Endodermal cell (in vitro differentiated cells): Measurements from ENCODE around the gene ALDH4A1. TPM values are rescaled to one million over a fixed set of nuclear protein-coding genes. Genes with fewer than 3 reads are reported as not detected.

Experiments
- DNase-seq: peaks from one replicate; pipeline ENCODE4 v3.0.0-alpha.2; 2017
- H3K27ac ChIP-seq: 2 replicates; pipeline ENCODE4 v1.5.1; 2013; ENCODE audit warnings: mild to moderate bottlenecking, low read depth, low read length, moderate library complexity
- H3K27me3 ChIP-seq: 2 replicates; pipeline ENCODE4 v1.6.1; 2013; ENCODE audit warnings: mild to moderate bottlenecking, low read length, moderate library complexity; ENCODE audit not compliant: insufficient read depth, control insufficient read depth, poor library complexity, severe bottlenecking
- H3K36me3 ChIP-seq: 2 replicates; pipeline ENCODE4 v1.7.0; 2013; ENCODE audit warnings: mild to moderate bottlenecking, low read length, moderate library complexity; ENCODE audit not compliant: control insufficient read depth, insufficient read depth
- H3K4me1 ChIP-seq: one replicate; pipeline ENCODE4 v1.7.0; 2013; ENCODE audit warnings: low read length; ENCODE audit not compliant: control insufficient read depth, insufficient read depth
- H3K4me3 ChIP-seq: 2 replicates; pipeline ENCODE4 v1.5.1; 2013; ENCODE audit warnings: mild to moderate bottlenecking, low read length, moderate library complexity
- H3K9ac ChIP-seq: 2 replicates; pipeline ENCODE4 v1.6.1; 2013; ENCODE audit warnings: mild to moderate bottlenecking, low read length, moderate library complexity; ENCODE audit not compliant: poor library complexity, severe bottlenecking; ENCODE audit errors: extremely low read depth
- H3K9me3 ChIP-seq: 2 replicates; pipeline ENCODE4 v1.6.1; 2013; ENCODE audit warnings: mild to moderate bottlenecking, low read length, moderate library complexity; ENCODE audit not compliant: control insufficient read depth
- H3K27ac Mint-ChIP-seq: 2 replicates; pipeline ENCODE4 v1.8.0; 2020; ENCODE audit warnings: mixed read lengths
- H3K27me3 Mint-ChIP-seq: 2 replicates; pipeline ENCODE4 v1.8.0; 2021; ENCODE audit warnings: mild to moderate bottlenecking, mixed read lengths; ENCODE audit not compliant: insufficient read depth
- H3K36me3 Mint-ChIP-seq: 2 replicates; pipeline ENCODE4 v1.8.0; 2020; ENCODE audit warnings: low read depth, mixed read lengths
- H3K4me1 Mint-ChIP-seq: 2 replicates; pipeline ENCODE4 v1.8.0; 2020; ENCODE audit warnings: mixed read lengths
- H3K4me3 Mint-ChIP-seq: 2 replicates; pipeline ENCODE4 v1.8.0; 2020; ENCODE audit warnings: mild to moderate bottlenecking, moderate library complexity, mixed read lengths
- H3K9me3 Mint-ChIP-seq: 2 replicates; pipeline ENCODE4 v1.8.0; 2020; ENCODE audit warnings: mild to moderate bottlenecking, mixed read lengths
- CTCF ChIP-seq: fragments of 200-600 bp; sonication (generic); conservative IDR thresholded peaks from 2 replicates; pipeline ENCODE4 v1.5.0; 2021; ENCODE audit warnings: antibody characterized with exemption, mild to moderate bottlenecking
- WGBS, 2 experiments: methylation state at CpG; one replicate each; pipeline versions ENCODE4 v1.1.5 to v1.1.7; 2013; ENCODE audit warnings: missing lambda C conversion rate in 2 of 2, mixed read lengths in 1 of 2; ENCODE audit not compliant: insufficient coverage in 1 of 2, insufficient read length in 1 of 2; 5-methylcytosine and 5-hydroxymethylcytosine counted together
- total RNA-seq, 2 donors: library from RNA; stranded (reverse); fragmentation: NEBNext Ultra II Directional in 1 of 2; extraction: Animal tissue kit (Norgen Biotek cat#: 25700) in 1 of 2; gene quantifications; 2 replicates in 1 of 2; 3 replicates in 1 of 2; pipeline ENCODE4 v1.2.1, GENCODE V29; 2021

ALDH4A1 gene
- total RNA-seq, 2 donors from 2014 or later, result 7.6 to 18.7 TPM

DNA sequence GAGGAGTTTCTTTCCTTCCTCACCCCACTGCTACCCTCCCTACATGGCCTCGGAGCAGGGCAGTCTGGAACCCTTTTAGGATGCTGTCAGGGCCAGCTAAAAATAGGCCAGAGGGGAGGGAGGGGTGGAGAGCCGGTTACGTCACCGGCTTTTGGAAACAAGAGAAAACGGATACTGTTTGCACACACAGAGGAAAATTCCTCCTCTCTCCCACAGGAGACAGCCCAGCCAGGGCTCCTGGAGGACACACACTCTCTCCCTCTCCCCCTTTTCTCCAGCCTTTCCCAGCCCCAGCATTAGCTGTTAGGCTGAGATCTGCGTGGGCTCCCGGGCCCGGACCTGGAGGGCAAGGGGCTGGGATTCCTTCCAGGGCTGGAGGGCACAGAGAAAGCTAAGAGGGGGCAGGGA is 20.0 kb upstream of the ALDH4A1 start:
- H3K9ac ChIP-seq, result no peak overlapping the region
- Mint-ChIP-seq H3K4me1 (peaks cover 4% of the 10 kb centered on the region), H3K9me3 (peaks cover 1% of the 10 kb centered on the region), H3K27ac (no peak overlapping the region), H3K4me3 (no peak overlapping the region), H3K27me3 (no peaks in the 10 kb centered on the region), H3K36me3 (peaks cover 1% of the 10 kb centered on the region)
- WGBS, 2 experiments, result 72% methylated on average over 8 of the region's 8 CpGs; no CpG with 5 or more reads in 1 of the 2 experiments
- no peaks in the 10 kb centered on the region for H3K9me3 ChIP-seq
- no peak for TF ChIP-seq CTCF
- DNase-seq, result no peak
- no peaks in the 10 kb centered on the region for H3K27me3 ChIP-seq
- H3K4me1 ChIP-seq, result no peaks in the 10 kb centered on the region
- H3K4me3 ChIP-seq, result no peak overlapping the region
- H3K36me3 ChIP-seq, result peaks cover 4% of the 10 kb centered on the region
- peak overlapping the region; percentile 71 for H3K27ac ChIP-seq

- Mint-ChIP-seq H3K4me3 (no peak overlapping the region), H3K27me3 (no peaks in the 10 kb centered on the region), H3K9me3 (peaks cover 1% of the 10 kb centered on the region), H3K36me3 (peaks cover 3% of the 10 kb centered on the region), H3K27ac (no peak overlapping the region), H3K4me1 (peaks cover 4% of the 10 kb centered on the region)
- no peak for DNase-seq
- peaks cover 4% of the 10 kb centered on the region for H3K36me3 ChIP-seq
- H3K27me3 ChIP-seq, result no peaks in the 10 kb centered on the region
- no peak overlapping the region for H3K27ac ChIP-seq
- H3K9ac ChIP-seq, result no peak overlapping the region
- WGBS, 2 experiments, result 90 to 92% methylated on average over 13 to 17 of the region's 17 CpGs
- no peaks in the 10 kb centered on the region for H3K9me3 ChIP-seq
- no peak overlapping the region for H3K4me3 ChIP-seq
- TF ChIP-seq CTCF, result no peak
- H3K4me1 ChIP-seq, result no peaks in the 10 kb centered on the region
Measured at GRCh38 chr1:18921516-18922251, 19.3 kb upstream of the ALDH4A1 start.

GRCh38 chr1:18920931-18921330 is 18.6 kb upstream of the ALDH4A1 start:
- no peak overlapping the region for H3K4me3 Mint-ChIP-seq
- 94 to 100% methylated on average over 5 to 7 of the region's 7 CpGs for WGBS, 2 experiments

More at GRCh38 chr1:18920931-18921330, 18.6 kb upstream of the ALDH4A1 start:
- Histone ChIP-seq H3K9me3 (no peaks in the 10 kb centered on the region), H3K27ac (no peak overlapping the region), H3K9ac (no peak overlapping the region), H3K4me3 (no peak overlapping the region), H3K36me3 (peaks cover 4% of the 10 kb centered on the region), H3K27me3 (no peaks in the 10 kb centered on the region), H3K4me1 (no peaks in the 10 kb centered on the region)
- Mint-ChIP-seq H3K9me3 (peaks cover 1% of the 10 kb centered on the region), H3K27me3 (no peaks in the 10 kb centered on the region), H3K36me3 (peaks cover 3% of the 10 kb centered on the region), H3K27ac (no peak overlapping the region), H3K4me1 (peaks cover 4% of the 10 kb centered on the region)
- no peak for TF ChIP-seq CTCF
- DNase-seq, result no peak
